Thoracic aorta (tissue), 2 donors: ENCODE results near the gene BICD1. TPM values are rescaled to one million over a fixed set of nuclear protein-coding genes. Genes with fewer than 3 reads are reported as not detected.
A peak's percentile ranks its signal among the peaks of the same experiment; 100 is the strongest.

Experiments used
- ATAC-seq: fragments of 150-250 bp; one replicate; pipeline ENCODE4 v1.8.0; 2017; ENCODE audit warnings: low read depth; ENCODE audit not compliant: insufficient number of reproducible peaks, low FRiP score
- DNase-seq: peaks from one replicate; pipeline ENCODE4 v3.0.0-alpha.2; 2020; ENCODE audit warnings: low spot score
- H3K27ac ChIP-seq, 2 donors: fragments of 200-600 bp; sonication (generic); 1 replicate in 1 of 2; 2 replicates in 1 of 2; pipeline ENCODE4 v1.5.1; 2016; ENCODE audit warnings: mild to moderate bottlenecking in 2 of 2, moderate library complexity in 2 of 2
- H3K27me3 ChIP-seq: fragments of 200-600 bp; sonication (generic); replicated peaks from 2 replicates; pipeline ENCODE4 v1.6.0; 2016; ENCODE audit warnings: mild to moderate bottlenecking; ENCODE audit not compliant: insufficient read depth
- H3K36me3 ChIP-seq: fragments of 200-600 bp; sonication (generic); one replicate; pipeline ENCODE4 v1.5.1; 2016
- H3K4me1 ChIP-seq, 2 donors: fragments of 200-600 bp; sonication (generic); 1 replicate in 1 of 2; 2 replicates in 1 of 2; pipeline versions ENCODE4 v1.5.1 to v1.6.0; 2016; ENCODE audit warnings: low read depth in 2 of 2, mild to moderate bottlenecking in 1 of 2; ENCODE audit not compliant: control insufficient read depth in 1 of 2
- H3K4me3 ChIP-seq: fragments of 200-600 bp; sonication (generic); 2 replicates; pipeline ENCODE4 v1.5.1; 2016; ENCODE audit warnings: mild to moderate bottlenecking
- H3K9me3 ChIP-seq: fragments of 200-600 bp; sonication (generic); 2 replicates; pipeline ENCODE4 v1.5.1; 2016
- CTCF ChIP-seq: fragments of 200-600 bp; sonication (generic); IDR thresholded peaks from one replicate; pipeline ENCODE4 v1.5.1; 2019; ENCODE audit warnings: antibody characterized with exemption
- total RNA-seq, 2 donors: library from RNA; depleted of rRNA; stranded (reverse); fragments of >200 nt; gene quantifications; one replicate each; pipeline versions ENCODE4 v1.1.0 to v1.2.3, GENCODE V29; 2016

Gene BICD1
- total RNA-seq, 2 donors from 2014 or later: 18.7 to 44.7 TPM

DNA sequence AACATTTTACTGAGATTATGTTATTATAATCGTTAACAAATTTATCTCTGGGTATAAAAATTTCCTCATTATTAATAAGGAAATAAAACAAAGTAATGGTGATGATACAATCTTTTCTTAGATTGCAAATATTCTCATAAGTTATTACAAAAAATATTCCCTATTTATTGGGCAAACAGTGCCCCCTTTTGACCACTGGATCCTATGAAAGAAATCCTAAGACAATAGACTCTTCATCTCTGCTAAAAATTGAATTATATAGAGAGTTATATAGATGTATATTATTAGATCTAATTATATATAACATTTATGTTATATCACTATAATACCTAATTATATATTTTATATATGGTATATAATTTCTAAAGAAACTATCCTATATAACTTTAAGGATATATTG is 198.5 kb downstream of the BICD1 start:
- no peaks in the 10 kb centered on the region for H3K9me3 ChIP-seq
- no peaks in the 10 kb centered on the region for H3K4me1 ChIP-seq
- H3K4me3 ChIP-seq: no peak overlapping the region
- ATAC-seq (no peak), DNase-seq (no peak)
- H3K36me3 ChIP-seq: no peaks in the 10 kb centered on the region
- no peak for TF ChIP-seq CTCF
- no peaks in the 10 kb centered on the region for H3K27me3 ChIP-seq
- H3K27ac ChIP-seq: no peak overlapping the region

DNA sequence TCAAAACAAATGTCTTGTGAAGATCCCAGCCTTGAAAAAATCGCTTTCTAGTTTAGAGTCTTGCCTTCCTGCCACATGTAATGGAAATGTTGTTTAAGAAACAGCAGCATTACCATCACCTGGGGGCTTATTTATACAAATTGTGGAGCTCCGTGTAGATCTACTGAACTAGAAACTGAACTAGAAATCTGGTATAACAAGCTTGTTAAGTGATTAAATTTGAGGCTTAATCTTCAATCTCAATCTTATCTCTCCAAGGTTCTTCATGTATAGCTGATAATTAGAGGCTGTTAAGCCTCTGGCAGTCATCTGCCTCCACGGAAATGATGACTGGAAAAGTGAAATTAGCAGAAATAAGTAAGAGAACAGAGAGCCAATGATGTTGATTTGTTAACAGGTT is 200.7 kb downstream of the BICD1 start:
- Histone ChIP-seq H3K9me3 (no peaks in the 10 kb centered on the region), H3K27ac (no peak overlapping the region), H3K4me1 (no peaks in the 10 kb centered on the region), H3K36me3 (no peaks in the 10 kb centered on the region), H3K27me3 (no peaks in the 10 kb centered on the region), H3K4me3 (no peak overlapping the region)
- TF ChIP-seq CTCF: no peak
- no peak for ATAC-seq
- DNase-seq: no peak

DNA sequence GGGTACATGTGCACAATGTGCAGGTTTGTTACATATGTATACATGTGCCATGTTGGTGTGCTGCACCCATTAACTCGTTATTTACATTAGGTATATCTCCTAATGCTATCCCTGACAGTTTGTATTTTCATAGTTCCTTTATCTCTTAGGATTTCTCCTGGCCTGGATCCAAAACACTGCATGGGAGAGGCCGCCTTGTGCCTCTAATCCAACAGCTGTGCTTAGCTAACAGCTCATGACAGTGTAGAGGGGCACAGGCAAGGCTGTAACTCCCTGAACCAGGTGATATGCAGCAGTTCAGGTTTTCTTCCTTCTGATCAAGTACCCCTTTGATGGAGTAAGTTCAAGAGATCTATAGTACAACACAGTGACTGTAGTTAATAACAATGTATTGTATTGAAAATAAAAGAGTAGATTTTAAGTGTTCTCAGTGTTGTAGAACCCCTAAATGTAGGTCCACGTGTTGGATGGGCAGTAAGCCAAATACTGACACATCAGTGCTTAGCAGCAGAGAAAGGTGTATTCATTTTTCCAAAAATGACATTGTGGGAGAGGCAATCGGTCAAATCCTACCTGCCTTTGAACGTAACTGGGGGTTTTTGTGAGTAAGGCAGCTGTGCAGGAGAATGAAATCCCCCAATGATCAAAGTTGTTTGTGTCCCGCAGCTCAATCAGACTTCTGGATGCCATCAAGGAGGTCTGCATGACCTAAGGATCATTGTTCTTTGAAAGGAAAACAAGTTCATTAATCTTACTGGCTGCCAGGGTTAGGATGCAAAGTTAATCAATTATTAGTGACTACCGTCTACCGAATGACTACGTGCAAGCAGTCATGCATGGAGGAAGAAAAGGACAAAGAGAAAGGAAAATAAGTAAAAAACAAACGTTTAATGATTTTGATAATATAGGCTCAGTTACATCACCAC is 203.4 kb downstream of the BICD1 start:
- TF ChIP-seq CTCF: no peak
- no peak for ATAC-seq
- Histone ChIP-seq H3K27ac (no peak overlapping the region), H3K4me3 (no peak overlapping the region), H3K9me3 (no peaks in the 10 kb centered on the region), H3K4me1 (no peaks in the 10 kb centered on the region), H3K36me3 (no peaks in the 10 kb centered on the region), H3K27me3 (no peaks in the 10 kb centered on the region)
- no peak for DNase-seq

DNA sequence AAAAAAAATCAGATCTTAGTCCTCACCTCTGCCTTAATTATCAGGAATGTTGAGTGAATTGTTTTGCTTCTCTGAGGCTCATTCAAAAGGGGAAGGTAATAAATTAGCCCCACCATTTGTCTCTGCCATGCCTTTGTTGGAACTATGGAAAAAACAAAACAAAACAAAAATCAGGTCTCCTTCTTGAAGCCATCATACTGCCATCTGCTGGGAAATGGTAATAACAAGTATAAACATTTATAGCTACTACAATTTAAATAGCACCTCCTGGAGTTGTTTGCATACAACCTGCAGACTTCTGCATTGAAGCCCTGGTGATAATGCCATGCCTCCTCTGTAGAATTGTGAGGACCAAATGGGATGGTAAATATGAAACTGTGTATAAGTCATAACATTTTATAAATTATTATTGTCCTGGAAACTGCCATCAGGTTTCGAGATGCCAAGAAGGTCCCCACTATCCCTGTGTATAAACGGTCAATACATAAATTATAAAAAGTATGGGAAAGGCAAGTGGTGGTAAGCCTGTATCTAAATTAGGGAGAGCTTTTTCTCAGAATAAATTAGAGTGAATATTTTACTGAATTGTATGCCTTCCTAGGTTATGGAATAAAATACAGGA is 205.5 kb downstream of the BICD1 start:
- ATAC-seq: no peak

More for the DNA sequence above, 205.5 kb downstream of the BICD1 start:
- TF ChIP-seq CTCF: peak; percentile 38
- Histone ChIP-seq H3K27me3 (no peaks in the 10 kb centered on the region), H3K36me3 (no peaks in the 10 kb centered on the region), H3K4me3 (no peak overlapping the region), H3K9me3 (no peaks in the 10 kb centered on the region), H3K4me1 (no peaks in the 10 kb centered on the region), H3K27ac (no peak overlapping the region)
- no peak for DNase-seq
